ENCODE measurements around the gene SCRT2.

DNA sequence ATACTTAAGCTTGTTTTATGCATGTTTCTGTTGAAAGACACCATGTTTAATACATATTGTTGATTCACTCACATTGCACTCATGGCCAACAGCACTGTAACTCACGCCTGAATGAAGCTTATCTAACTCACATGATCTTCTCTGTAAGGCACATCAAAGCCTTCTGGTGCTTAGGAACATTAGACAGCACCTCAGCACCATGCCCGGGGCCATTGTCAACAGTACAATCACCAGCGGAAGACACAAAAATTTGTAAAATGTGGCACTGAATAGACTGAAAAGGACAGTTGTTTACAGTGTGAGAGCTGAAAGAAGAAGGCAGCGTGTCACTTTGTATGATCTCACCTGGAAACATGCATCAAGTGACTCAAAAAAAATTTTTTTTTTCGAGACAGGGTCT, 56.6 kb downstream of the SCRT2 start:
- TF ChIP-seq, protein P1, sequence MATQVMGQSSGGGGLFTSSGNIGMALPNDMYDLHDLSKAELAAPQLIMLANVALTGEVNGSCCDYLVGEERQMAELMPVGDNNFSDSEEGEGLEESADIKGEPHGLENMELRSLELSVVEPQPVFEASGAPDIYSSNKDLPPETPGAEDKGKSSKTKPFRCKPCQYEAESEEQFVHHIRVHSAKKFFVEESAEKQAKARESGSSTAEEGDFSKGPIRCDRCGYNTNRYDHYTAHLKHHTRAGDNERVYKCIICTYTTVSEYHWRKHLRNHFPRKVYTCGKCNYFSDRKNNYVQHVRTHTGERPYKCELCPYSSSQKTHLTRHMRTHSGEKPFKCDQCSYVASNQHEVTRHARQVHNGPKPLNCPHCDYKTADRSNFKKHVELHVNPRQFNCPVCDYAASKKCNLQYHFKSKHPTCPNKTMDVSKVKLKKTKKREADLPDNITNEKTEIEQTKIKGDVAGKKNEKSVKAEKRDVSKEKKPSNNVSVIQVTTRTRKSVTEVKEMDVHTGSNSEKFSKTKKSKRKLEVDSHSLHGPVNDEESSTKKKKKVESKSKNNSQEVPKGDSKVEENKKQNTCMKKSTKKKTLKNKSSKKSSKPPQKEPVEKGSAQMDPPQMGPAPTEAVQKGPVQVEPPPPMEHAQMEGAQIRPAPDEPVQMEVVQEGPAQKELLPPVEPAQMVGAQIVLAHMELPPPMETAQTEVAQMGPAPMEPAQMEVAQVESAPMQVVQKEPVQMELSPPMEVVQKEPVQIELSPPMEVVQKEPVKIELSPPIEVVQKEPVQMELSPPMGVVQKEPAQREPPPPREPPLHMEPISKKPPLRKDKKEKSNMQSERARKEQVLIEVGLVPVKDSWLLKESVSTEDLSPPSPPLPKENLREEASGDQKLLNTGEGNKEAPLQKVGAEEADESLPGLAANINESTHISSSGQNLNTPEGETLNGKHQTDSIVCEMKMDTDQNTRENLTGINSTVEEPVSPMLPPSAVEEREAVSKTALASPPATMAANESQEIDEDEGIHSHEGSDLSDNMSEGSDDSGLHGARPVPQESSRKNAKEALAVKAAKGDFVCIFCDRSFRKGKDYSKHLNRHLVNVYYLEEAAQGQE (IDR thresholded peaks at IDR 0.05; ENCODE audit: insufficient replicate concordance, low read depth) = no peak
- TF ChIP-seq, protein P2, sequence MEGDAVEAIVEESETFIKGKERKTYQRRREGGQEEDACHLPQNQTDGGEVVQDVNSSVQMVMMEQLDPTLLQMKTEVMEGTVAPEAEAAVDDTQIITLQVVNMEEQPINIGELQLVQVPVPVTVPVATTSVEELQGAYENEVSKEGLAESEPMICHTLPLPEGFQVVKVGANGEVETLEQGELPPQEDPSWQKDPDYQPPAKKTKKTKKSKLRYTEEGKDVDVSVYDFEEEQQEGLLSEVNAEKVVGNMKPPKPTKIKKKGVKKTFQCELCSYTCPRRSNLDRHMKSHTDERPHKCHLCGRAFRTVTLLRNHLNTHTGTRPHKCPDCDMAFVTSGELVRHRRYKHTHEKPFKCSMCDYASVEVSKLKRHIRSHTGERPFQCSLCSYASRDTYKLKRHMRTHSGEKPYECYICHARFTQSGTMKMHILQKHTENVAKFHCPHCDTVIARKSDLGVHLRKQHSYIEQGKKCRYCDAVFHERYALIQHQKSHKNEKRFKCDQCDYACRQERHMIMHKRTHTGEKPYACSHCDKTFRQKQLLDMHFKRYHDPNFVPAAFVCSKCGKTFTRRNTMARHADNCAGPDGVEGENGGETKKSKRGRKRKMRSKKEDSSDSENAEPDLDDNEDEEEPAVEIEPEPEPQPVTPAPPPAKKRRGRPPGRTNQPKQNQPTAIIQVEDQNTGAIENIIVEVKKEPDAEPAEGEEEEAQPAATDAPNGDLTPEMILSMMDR (IDR thresholded peaks at IDR 0.05; ENCODE audit: insufficient read depth, low read length) = no peak

Data from HL-60 (cell line).